Lower leg skin (tissue), 3 donors: ENCODE results near the gene SOX11.

ENCODE experiments used
- POLR2A ChIP-seq, 2 donors: fragments of 450-650 bp; IDR thresholded peaks; one replicate each; pipeline ENCODE4 v1.6.1; 2016 to 2017; ENCODE audit warnings: antibody characterized with exemption in 2 of 2, mild to moderate bottlenecking in 1 of 2, moderate library complexity in 1 of 2
- TF ChIP-seq, protein P1 (sequence below), 3 donors: fragments of 450-650 bp; IDR thresholded peaks; one replicate each; pipeline ENCODE4 v1.5.1; 2016; ENCODE audit warnings: antibody characterized with exemption in 3 of 3, mild to moderate bottlenecking in 3 of 3, moderate library complexity in 2 of 3

DNA sequence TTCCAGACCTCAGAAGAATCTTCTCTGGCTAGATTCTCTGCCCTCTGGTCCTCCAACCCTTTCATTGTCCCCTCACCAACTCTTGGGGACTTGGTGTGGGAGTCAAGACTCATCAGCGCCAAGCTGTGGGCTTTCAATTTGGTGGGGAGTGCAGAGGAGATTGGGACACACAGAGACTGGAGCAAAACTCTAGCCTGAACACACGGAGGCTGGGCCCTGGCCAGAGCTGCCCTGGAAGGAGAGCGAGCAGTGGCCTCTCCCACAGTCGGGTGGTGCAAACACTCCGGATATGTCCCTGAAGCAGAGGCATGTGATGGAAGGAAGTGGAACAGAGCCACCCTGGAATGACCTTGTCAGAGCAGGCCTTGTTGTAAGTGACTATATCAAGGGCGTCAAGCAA lies 8.7 kb upstream of the SOX11 start:
- TF ChIP-seq, protein P1, sequence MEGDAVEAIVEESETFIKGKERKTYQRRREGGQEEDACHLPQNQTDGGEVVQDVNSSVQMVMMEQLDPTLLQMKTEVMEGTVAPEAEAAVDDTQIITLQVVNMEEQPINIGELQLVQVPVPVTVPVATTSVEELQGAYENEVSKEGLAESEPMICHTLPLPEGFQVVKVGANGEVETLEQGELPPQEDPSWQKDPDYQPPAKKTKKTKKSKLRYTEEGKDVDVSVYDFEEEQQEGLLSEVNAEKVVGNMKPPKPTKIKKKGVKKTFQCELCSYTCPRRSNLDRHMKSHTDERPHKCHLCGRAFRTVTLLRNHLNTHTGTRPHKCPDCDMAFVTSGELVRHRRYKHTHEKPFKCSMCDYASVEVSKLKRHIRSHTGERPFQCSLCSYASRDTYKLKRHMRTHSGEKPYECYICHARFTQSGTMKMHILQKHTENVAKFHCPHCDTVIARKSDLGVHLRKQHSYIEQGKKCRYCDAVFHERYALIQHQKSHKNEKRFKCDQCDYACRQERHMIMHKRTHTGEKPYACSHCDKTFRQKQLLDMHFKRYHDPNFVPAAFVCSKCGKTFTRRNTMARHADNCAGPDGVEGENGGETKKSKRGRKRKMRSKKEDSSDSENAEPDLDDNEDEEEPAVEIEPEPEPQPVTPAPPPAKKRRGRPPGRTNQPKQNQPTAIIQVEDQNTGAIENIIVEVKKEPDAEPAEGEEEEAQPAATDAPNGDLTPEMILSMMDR (IDR thresholded peaks at IDR 0.05), result no peak
- no peak for TF ChIP-seq POLR2A (IDR thresholded peaks at IDR 0.05)
